Measurements from ENCODE around the gene PGGHG.

The PGGHG gene

GRCh38 chr11:285021-285893 is 3.7 kb upstream of the PGGHG start:
- DNase-seq: peak in 1 of 2 donors; percentile 9

- DNase-seq: peak in 1 of 2 donors; percentile 7
These were observed 3.1 kb upstream of the PGGHG start for GRCh38 chr11:285894-286220.

GRCh38 chr11:286977-287820 is 1.7 kb upstream of the PGGHG start:
- DNase-seq: peak; percentile 77 to 80

DNA sequence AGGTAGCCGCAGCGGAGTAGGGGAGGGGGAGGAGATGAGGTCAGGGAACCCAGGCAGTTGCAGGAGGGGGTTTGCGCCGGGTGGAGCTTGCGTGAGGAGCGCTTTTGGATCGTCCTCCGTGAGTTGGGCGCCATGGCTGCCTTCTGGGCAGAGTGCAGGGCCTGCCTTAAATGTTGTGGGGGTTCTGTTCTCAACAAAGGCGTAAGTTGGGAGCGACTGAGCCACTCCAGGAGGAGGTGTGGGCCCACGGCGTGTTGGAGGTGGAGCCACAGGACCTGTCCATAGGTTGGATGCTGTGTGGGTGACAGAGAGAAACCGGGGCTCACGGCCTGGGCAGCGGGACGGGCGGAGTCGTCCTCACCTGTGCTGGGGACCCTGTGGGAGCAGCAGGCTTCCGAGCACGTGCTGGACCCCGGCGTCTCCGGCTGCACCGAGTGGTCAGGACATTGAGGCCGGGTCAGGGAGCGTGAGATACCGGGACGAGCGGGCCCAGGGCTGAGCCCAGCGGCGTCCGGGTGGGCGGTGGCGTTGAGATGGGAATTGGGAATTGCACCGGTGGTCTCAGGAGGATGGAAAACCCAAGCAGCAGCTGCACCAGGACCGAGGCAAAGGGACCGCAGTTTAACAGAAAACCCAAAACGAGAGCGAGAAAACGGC is 977 bp upstream of the PGGHG start:
- peak in 1 of 2 donors; percentile 11 for DNase-seq

DNA sequence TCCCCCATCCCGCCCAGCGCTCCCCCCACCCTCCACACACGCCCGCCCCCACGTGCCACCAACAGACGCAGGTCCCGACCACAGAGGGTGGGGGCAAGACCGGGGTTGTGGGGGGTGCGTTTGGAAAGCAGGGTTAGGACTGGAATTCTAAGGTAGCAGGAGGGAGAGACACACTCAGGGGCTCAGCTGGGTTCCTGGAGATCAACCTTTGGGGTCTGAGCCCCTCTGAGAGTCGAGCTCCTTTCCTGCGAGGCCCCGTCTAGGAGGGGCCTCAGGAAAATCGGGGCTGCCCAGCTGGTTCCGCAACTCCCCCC is 429 bp downstream of the PGGHG start:
- peak; percentile 33 to 34 for DNase-seq

- DNase-seq: no peak
These were observed 1.0 kb downstream of the PGGHG start for GRCh38 chr11:289712-290620.

DNA sequence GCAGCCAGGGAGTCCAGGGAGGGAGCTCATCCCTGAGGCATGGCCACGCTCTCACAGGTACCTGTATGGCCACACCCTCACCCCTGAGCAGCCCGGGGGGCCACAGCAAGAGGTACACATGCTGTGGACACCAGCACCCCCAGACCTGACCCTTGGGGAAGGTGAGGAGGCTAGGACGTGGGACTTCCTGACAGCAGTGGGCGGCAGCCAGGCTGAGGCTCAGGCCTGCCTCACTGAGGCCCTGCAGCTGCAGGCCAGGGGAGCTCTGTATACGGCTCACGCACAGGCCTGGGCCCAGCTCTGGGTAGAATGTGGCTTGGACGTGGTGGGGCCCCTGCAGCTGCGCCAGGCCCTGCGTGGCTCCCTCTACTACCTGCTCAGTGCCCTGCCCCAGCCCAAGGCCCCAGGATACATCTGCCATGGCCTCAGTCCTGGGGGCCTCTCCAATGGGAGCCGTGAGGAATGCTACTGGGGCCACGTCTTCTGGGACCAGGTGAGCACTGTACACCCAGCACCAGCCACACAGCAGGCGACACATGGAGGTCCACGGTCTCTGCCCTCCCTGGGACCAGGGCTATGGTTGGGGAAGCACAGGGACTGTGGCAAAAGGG is 1.8 kb downstream of the PGGHG start:
- no peak for DNase-seq

- DNase-seq: no peak
These were observed 2.6 kb downstream of the PGGHG start for GRCh38 chr11:291281-292210.

GRCh38 chr11:292211-293121 is 3.5 kb downstream of the PGGHG start:
- DNase-seq: no peak

DNA sequence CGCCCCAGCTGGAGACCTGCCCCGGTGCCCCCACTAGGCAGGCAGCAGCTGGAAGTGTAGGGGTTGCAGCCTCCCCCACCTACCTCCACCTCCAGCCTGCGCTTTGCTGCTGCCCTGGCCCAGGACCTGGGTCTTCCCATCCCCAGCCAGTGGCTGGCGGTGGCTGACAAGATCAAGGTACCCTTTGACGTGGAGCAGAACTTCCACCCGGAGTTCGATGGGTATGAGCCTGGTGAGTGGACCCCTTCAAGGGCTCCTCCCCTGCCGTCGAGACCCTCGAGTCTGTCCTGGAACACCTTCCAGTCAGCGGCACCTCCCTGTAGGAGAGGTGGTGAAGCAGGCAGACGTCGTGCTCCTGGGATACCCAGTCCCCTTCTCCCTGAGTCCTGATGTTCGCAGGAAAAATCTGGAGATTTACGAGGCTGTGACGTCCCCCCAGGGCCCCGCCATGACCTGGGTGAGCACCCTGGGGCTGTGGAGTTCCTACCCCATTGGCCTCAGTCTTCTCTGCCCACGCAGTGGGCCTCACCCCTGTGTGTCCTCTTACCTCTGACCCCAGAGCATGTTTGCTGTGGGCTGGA is 4.4 kb downstream of the PGGHG start:
- no peak for DNase-seq

GRCh38 chr11:293852-294661 is 5.1 kb downstream of the PGGHG start:
- no peak for DNase-seq

GRCh38 chr11:294780-295179 is 5.9 kb downstream of the PGGHG start:
- no peak for DNase-seq

DNA sequence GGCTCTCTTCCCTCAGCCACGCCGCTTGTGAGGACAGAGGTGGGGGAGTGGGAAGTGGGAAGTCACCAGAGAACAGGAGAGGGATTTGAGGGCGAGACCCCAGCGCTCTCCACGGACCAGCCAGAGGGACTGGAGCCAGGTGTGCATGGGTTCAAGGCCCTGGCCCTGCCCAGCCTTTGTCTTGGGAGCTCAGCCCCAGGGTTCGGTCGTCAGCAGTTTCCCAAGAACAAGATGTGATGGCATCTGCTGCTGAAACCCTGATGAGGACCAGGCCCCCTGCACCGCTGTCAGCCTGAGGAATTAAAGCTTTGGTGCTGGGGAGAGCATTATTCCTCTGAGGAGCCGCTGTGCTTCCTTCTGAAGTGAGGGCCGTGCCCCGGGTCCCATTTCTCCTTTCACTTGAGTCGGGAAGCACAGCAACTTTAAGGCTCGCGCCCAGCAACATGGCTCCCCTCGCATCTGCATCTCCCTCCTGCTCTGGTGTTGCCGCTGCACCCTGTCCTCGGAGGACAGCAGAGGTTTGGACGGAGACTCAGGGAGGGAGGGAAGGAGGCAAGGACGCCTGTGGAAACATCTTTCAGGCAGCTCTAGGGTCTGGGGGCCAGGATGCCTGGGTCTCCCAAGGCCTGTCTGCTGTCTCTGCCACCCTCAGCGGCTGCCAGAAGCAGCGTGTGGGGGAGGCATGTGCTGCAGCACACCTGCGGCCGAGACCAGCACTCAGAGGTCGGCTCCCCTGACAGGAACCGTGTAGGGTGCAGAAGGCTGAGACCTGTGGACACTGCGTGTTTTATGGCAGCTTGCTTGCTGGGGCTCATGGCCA is 6.6 kb downstream of the PGGHG start:
- DNase-seq: no peak

DNA sequence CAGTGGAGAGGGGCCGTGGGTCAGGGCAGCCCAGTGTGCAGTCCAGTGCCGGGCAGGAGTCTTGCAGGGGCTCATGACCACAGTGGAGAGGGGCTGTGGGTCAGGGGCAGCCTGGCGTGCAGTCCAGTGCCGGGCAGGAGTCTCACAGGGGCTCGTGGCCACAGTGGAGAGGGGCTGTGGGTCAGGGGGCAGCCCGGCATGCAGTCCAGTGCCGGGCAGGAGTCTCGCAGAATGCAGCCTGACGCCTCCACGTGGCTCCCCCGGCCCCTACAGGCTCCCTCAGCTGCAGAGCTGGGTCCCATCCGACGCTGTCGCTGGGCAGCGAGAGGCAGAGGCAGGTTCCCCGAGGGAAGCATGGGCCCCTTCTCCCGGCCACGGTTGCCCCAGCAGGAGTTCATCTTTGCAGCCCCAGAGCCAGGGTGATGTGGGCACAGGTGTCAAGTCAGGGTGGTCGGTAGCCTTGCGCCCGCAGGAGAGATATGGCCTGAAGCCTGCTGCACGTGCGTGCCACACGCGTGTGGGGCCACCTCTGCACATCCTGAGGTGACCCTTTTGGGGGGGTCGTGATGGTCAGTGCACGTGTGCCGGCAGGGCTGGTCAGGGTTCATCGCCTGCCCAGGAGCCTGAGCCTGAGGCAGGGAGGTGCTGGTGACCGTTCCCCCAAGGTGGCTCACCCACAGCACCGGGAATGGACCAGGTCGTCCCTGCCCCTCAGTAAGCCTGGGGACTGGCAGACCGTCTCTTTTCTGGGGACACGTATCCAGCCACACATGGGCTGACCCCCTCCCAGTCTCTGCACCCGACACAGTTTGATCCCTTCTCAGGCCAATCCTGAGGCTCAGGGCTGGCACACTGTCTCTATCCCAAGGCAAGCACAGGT is 7.5 kb downstream of the PGGHG start:
- DNase-seq: no peak

- no peak for DNase-seq
These were observed 8.2 kb downstream of the PGGHG start for GRCh38 chr11:297051-297585.
